Activated T-cell treated with anti-CD3 and anti-CD28 coated beads, Interleukin-2, amount 50 U/mL, for 1 hour (primary cell): ENCODE measurements around the gene SPON2.
A peak's percentile ranks its signal among the peaks of the same experiment; 100 is the strongest.

Experiments
- DNase-seq: peaks from one replicate; pipeline ENCODE4 v3.0.0-alpha.2; 2020

Gene SPON2

GRCh38 chr4:1208266-1208961 lies 36.0 kb upstream of the SPON2 start:
- no peak for DNase-seq

GRCh38 chr4:1207603-1208265 lies 35.4 kb upstream of the SPON2 start:
- DNase-seq, result peak; percentile 13

GRCh38 chr4:1207157-1207470 lies 34.7 kb upstream of the SPON2 start:
- peak; percentile 13 for DNase-seq

- DNase-seq, result no peak
Observed at GRCh38 chr4:1206299-1207156, 34.1 kb upstream of the SPON2 start.

GRCh38 chr4:1205586-1206298 lies 33.4 kb upstream of the SPON2 start:
- peak; percentile 17 for DNase-seq

- DNase-seq, result peak; percentile 8
Observed at GRCh38 chr4:1204828-1205585, 32.6 kb upstream of the SPON2 start.

GRCh38 chr4:1204286-1204827 lies 32.0 kb upstream of the SPON2 start:
- DNase-seq, result peak; percentile 17

GRCh38 chr4:1203026-1203616 lies 30.7 kb upstream of the SPON2 start:
- no peak for DNase-seq

GRCh38 chr4:1202526-1203011 lies 30.2 kb upstream of the SPON2 start:
- no peak for DNase-seq

GRCh38 chr4:1201851-1202525 lies 29.6 kb upstream of the SPON2 start:
- DNase-seq, result peak; percentile 82

GRCh38 chr4:1200425-1201035 lies 28.1 kb upstream of the SPON2 start:
- DNase-seq, result no peak

GRCh38 chr4:1199556-1200331 lies 27.4 kb upstream of the SPON2 start:
- DNase-seq, result peak; percentile 18

GRCh38 chr4:1198098-1198844 lies 25.9 kb upstream of the SPON2 start:
- DNase-seq, result no peak

- DNase-seq, result no peak
Observed at GRCh38 chr4:1196421-1197183, 24.2 kb upstream of the SPON2 start.

GRCh38 chr4:1195891-1196401 lies 23.6 kb upstream of the SPON2 start:
- no peak for DNase-seq

- DNase-seq, result no peak
Observed at GRCh38 chr4:1195109-1195671, 22.8 kb upstream of the SPON2 start.
